Vagina (tissue), 2 donors: ENCODE results near the gene PSMD4.

Experiments used
- CTCF ChIP-seq, 3 experiments: fragments of 450-650 bp in 2 of 3; fragments of 200-600 bp in 1 of 3; sonication (generic) in 1 of 3; IDR thresholded peaks; one replicate each; pipeline ENCODE4 v1.5.1; 2017 to 2019; ENCODE audit warnings: antibody characterized with exemption in 3 of 3, mild to moderate bottlenecking in 2 of 3, moderate library complexity in 2 of 3
- POLR2AphosphoS5 ChIP-seq, 2 donors: sonication (generic); formaldehyde crosslinking; IDR thresholded peaks; one replicate each; pipeline ENCODE4 v1.9.0; 2017; ENCODE audit warnings: antibody characterized with exemption in 2 of 2, mild to moderate bottlenecking in 2 of 2, low read depth in 1 of 2; ENCODE audit not compliant: insufficient read depth in 1 of 2

GRCh38 chr1:151277249-151277648 lies 22.7 kb downstream of the PSMD4 start:
- TF ChIP-seq CTCF (IDR thresholded peaks at IDR 0.05): no peak
- no peak for TF ChIP-seq POLR2AphosphoS5 (IDR thresholded peaks at IDR 0.05; ENCODE audit: insufficient read depth in 1 of 2, low read depth in 1 of 2)
